Right renal pelvis (tissue), 4 donors: ENCODE measurements around the gene PLPP4. TPM values are rescaled to one million over a fixed set of nuclear protein-coding genes. Genes with fewer than 3 reads are reported as not detected.

ENCODE experiments used
- DNase-seq, 4 donors: peaks; one replicate each; pipeline ENCODE4 v3.0.0-alpha.2; 2013; ENCODE audit warnings: low read depth in 4 of 4, low spot score in 3 of 4, missing footprints in 1 of 4
- polyA plus RNA-seq, 4 donors: library from polyadenylated mRNA; unstranded; fragments of 120-200 nt; gene quantifications; one replicate each; pipeline ENCODE4 v1.2.1, GENCODE V29; 2013; ENCODE audit not compliant: insufficient read length in 4 of 4

PLPP4 gene
- polyA plus RNA-seq, 4 donors = 4.7 to 7.1 (median 6.0) TPM

- DNase-seq = no peak
These were observed 148.4 kb downstream of the PLPP4 start for GRCh38 chr10:120605410-120605809.

- DNase-seq = no peak
These were observed 149.2 kb downstream of the PLPP4 start for GRCh38 chr10:120606051-120606764.

- DNase-seq = no peak
These were observed 150.1 kb downstream of the PLPP4 start for GRCh38 chr10:120607016-120607709.

GRCh38 chr10:120607710-120608703, 151.0 kb downstream of the PLPP4 start:
- no peak for DNase-seq

- DNase-seq = no peak
These were observed 152.0 kb downstream of the PLPP4 start for GRCh38 chr10:120609006-120609405.

GRCh38 chr10:120610791-120611190, 153.8 kb downstream of the PLPP4 start:
- no peak for DNase-seq

GRCh38 chr10:120612756-120613155, 155.7 kb downstream of the PLPP4 start:
- DNase-seq = no peak

- no peak for DNase-seq
These were observed 156.2 kb downstream of the PLPP4 start for GRCh38 chr10:120613180-120613579.

- DNase-seq = no peak
These were observed 157.7 kb downstream of the PLPP4 start for GRCh38 chr10:120614680-120615079.

- no peak for DNase-seq
These were observed 159.4 kb downstream of the PLPP4 start for GRCh38 chr10:120616311-120616911.

- no peak for DNase-seq
These were observed 171.2 kb downstream of the PLPP4 start for GRCh38 chr10:120628197-120628596.

- no peak for DNase-seq
These were observed 173.2 kb downstream of the PLPP4 start for GRCh38 chr10:120630266-120630665.

GRCh38 chr10:120632047-120632446, 175.0 kb downstream of the PLPP4 start:
- DNase-seq = no peak

- no peak for DNase-seq
These were observed 175.9 kb downstream of the PLPP4 start for GRCh38 chr10:120632942-120633341.

GRCh38 chr10:120634659-120635058, 177.6 kb downstream of the PLPP4 start:
- no peak for DNase-seq
